Tibial artery (tissue), 4 donors: ENCODE data around the gene RAB39B.
"Not testable (repeated sequence)": the region's sequence is repeated elsewhere in the genome, so short reads cannot be mapped to it uniquely, and the experiment has no call there.

Experiments
- DNase-seq, 2 donors: peaks; one replicate each; pipeline ENCODE4 v3.0.0-alpha.2; 2019
- H3K27ac ChIP-seq, 2 donors: fragments of 200-600 bp; sonication (generic) in 1 of 2; 1 replicate in 1 of 2; 2 replicates in 1 of 2; pipeline ENCODE4 v1.5.1; 2018 to 2019; ENCODE audit warnings: mild to moderate bottlenecking in 1 of 2
- H3K27me3 ChIP-seq, 2 donors: fragments of 200-600 bp; sonication (generic) in 1 of 2; one replicate each; pipeline versions ENCODE4 v1.5.1 to v1.6.0; 2016 to 2019
- H3K36me3 ChIP-seq, 3 donors: fragments of 200-600 bp; sonication (generic) in 2 of 3; one replicate each; pipeline ENCODE4 v1.5.1; 2016 to 2019; ENCODE audit warnings: mild to moderate bottlenecking in 2 of 3
- H3K4me1 ChIP-seq, 4 donors: fragments of 200-600 bp; sonication (generic) in 2 of 4; 1 replicate in 3 of 4; 2 replicates in 1 of 4; pipeline ENCODE4 v1.5.1; 2016 to 2019
- H3K4me3 ChIP-seq, 2 donors: fragments of 200-600 bp; sonication (generic) in 1 of 2; 1 replicate in 1 of 2; 2 replicates in 1 of 2; pipeline ENCODE4 v1.5.1; 2018 to 2019; ENCODE audit warnings: mild to moderate bottlenecking in 2 of 2
- H3K9me3 ChIP-seq, 3 donors: fragments of 200-600 bp; sonication (generic) in 1 of 3; one replicate each; pipeline ENCODE4 v1.5.1; 2016 to 2019
- CTCF ChIP-seq, 2 experiments: fragments of 200-600 bp in 1 of 2; fragments of 450-650 bp in 1 of 2; IDR thresholded peaks; one replicate each; pipeline ENCODE4 v1.5.1; 2017 to 2019; ENCODE audit warnings: antibody characterized with exemption in 2 of 2, mild to moderate bottlenecking in 1 of 2, moderate library complexity in 1 of 2
- intact Hi-C: fragments of 100-400 bp; cut with DNase I; formaldehyde crosslinking; loops from one replicate; pipeline ENCODE4 v1.15.0; 2023; ENCODE audit warnings: low total_unique reads

RAB39B gene

DNA sequence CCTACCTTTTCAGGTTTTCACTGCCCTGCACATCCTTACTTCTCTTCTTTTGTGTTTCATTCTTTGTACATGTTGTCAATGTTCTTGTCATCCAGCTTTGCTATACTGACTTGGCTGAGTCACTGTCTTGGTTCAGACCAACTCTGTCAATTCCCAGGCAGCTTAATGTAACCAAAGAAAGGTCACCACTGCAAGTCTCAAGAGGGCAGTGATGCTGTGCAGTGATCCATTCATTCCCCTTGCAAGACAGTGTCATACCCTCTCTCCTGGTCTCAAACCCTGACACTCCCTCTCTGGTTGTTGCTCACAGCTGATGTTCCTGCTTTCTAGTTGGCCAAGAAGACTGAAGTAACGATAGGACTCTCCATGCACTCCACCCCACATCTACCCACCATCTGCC, 17.5 kb downstream of the RAB39B start:
- Histone ChIP-seq H3K4me1 (no peaks in the 10 kb centered on the region), H3K9me3 (no peaks in the 10 kb centered on the region), H3K36me3 (no peaks in the 10 kb centered on the region), H3K27me3 (no peaks in the 10 kb centered on the region), H3K27ac (no peak overlapping the region), H3K4me3 (no peak overlapping the region)
- TF ChIP-seq CTCF (IDR thresholded peaks at IDR 0.05) = no peak
- DNase-seq = no peak
- intact Hi-C loops = no loop called here

- Histone ChIP-seq H3K4me3 (no peak overlapping the region), H3K36me3 (peaks cover 0 to 10% (median 9%) of the 10 kb centered on the region in 3 donors), H3K27ac (no peak overlapping the region), H3K9me3 (no peaks in the 10 kb centered on the region), H3K27me3 (no peaks in the 10 kb centered on the region), H3K4me1 (no peaks in the 10 kb centered on the region)
- DNase-seq = no peak
- TF ChIP-seq CTCF (IDR thresholded peaks at IDR 0.05) = no peak
- intact Hi-C loops = no loop called here
Observed at GRCh38 chrX:155242300-155242699, 22.0 kb downstream of the RAB39B start.

DNA sequence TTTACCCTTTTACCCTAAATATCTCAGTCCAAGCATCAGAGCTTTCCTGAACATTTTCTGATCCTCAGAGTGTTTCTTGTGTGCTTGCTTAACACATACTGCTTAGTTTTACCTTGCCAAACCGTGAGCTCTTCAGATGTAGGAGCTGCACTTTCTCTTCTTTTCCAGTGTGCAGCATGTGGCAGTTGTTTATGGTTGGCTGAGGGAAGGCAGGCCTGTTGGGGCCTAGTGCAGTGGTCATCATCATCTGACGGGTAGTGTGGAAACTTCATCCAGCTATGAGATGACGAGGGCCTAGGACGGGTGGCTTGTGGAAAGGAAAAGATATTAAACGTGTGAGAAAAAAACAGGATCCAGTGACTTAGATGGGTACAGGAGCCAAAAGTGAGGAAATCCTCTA, 26.6 kb downstream of the RAB39B start:
- Histone ChIP-seq H3K4me1 (no peaks in the 10 kb centered on the region), H3K4me3 (no peak overlapping the region), H3K27ac (no peak overlapping the region), H3K36me3 (peaks cover 6 to 30% (median 21%) of the 10 kb centered on the region in 3 donors), H3K27me3 (no peaks in the 10 kb centered on the region), H3K9me3 (no peaks in the 10 kb centered on the region)
- TF ChIP-seq CTCF (IDR thresholded peaks at IDR 0.05) = no peak
- DNase-seq = no peak
- intact Hi-C loops = no loop called here

DNA sequence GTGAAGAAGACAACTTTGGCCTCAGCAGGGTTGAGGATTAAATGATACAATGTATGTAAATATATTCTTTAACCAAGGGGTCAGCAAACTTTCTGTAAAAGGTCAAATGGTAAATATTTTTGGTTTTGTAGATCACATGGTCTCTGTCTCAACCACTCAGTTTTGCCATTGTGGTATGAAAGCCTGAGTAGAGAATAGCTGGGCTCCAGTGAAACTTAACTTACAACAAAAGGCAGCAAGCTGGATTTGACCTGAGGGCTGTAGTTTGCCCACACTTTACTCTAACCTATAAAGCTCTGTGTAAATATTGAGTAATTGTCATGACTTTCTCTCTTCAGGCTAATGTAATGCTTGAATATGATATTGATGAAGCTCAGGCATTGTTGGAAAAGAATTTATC, 28.4 kb downstream of the RAB39B start:
- Histone ChIP-seq H3K27me3 (no peaks in the 10 kb centered on the region), H3K4me1 (no peaks in the 10 kb centered on the region), H3K9me3 (no peaks in the 10 kb centered on the region), H3K4me3 (no peak overlapping the region), H3K36me3 (peaks cover 6 to 32% (median 21%) of the 10 kb centered on the region in 3 donors), H3K27ac (no peak overlapping the region)
- no peak for DNase-seq
- intact Hi-C loops = no loop called here
- no peak for TF ChIP-seq CTCF (IDR thresholded peaks at IDR 0.05)

- H3K9me3 ChIP-seq = no peaks in the 10 kb centered on the region
- TF ChIP-seq CTCF (IDR thresholded peaks at IDR 0.05) = no peak
- no peak overlapping the region for H3K27ac ChIP-seq
- H3K4me3 ChIP-seq = no peak overlapping the region
- intact Hi-C loops = loop anchor here (5.0 kb wide), 1 partner anchor 691 kb away; no protein-coding TSS in a partner anchor
- DNase-seq = no peak
- peaks cover 0 to 33% (median 6%) of the 10 kb centered on the region in 3 donors for H3K36me3 ChIP-seq
- no peaks in the 10 kb centered on the region for H3K27me3 ChIP-seq
- no peaks in the 10 kb centered on the region for H3K4me1 ChIP-seq
Observed at GRCh38 chrX:155231163-155231562, 33.1 kb downstream of the RAB39B start.

DNA sequence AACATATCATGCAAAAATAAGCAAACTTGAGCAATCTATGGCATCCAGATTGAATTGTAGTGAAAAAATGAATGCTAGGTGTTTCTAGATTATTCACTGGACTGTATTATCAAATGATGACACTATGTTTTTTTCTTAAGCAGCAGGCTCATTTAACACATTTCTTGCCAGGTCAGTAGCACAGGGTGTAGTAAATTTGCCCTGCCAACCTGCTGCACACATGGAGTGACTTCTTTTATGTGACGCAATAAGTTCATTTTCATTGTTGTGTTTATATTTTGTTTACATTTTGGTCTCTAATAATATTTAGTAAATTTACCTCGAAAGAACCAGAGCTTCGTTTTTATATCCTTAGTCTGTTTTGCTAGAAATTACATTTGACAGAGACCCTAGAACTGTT, 38.5 kb downstream of the RAB39B start:
- Histone ChIP-seq H3K27ac (no peak overlapping the region), H3K4me3 (no peak overlapping the region), H3K4me1 (no peaks in the 10 kb centered on the region), H3K9me3 (no peaks in the 10 kb centered on the region), H3K27me3 (no peaks in the 10 kb centered on the region), H3K36me3 (peaks cover 0 to 28% (median 14%) of the 10 kb centered on the region in 3 donors)
- intact Hi-C loops = no loop called here
- TF ChIP-seq CTCF (IDR thresholded peaks at IDR 0.05) = no peak
- DNase-seq = no peak

- H3K27ac ChIP-seq, H3K27me3 ChIP-seq, DNase-seq, H3K9me3 ChIP-seq, H3K4me3 ChIP-seq, intact Hi-C loops, H3K4me1 ChIP-seq: not testable (repeated sequence)
- H3K36me3 ChIP-seq = peaks cover 0 to 22% (median 14%) of the 10 kb centered on the region in 3 donors
Observed at GRCh38 chrX:155223746-155224145, 40.5 kb downstream of the RAB39B start.
